Measurements from ENCODE around the gene APOD. TPM values are rescaled to one million over a fixed set of nuclear protein-coding genes. Genes with fewer than 3 reads are reported as not detected.

APOD gene
- total RNA-seq, 4 donors from 2014 or later: 177 to 341 (median 313) TPM

GRCh38 chr3:195531683-195532082 is 52.1 kb downstream of the APOD start:
- TF ChIP-seq EP300 (IDR thresholded peaks at IDR 0.05): no peak
- TF ChIP-seq, protein P1, sequence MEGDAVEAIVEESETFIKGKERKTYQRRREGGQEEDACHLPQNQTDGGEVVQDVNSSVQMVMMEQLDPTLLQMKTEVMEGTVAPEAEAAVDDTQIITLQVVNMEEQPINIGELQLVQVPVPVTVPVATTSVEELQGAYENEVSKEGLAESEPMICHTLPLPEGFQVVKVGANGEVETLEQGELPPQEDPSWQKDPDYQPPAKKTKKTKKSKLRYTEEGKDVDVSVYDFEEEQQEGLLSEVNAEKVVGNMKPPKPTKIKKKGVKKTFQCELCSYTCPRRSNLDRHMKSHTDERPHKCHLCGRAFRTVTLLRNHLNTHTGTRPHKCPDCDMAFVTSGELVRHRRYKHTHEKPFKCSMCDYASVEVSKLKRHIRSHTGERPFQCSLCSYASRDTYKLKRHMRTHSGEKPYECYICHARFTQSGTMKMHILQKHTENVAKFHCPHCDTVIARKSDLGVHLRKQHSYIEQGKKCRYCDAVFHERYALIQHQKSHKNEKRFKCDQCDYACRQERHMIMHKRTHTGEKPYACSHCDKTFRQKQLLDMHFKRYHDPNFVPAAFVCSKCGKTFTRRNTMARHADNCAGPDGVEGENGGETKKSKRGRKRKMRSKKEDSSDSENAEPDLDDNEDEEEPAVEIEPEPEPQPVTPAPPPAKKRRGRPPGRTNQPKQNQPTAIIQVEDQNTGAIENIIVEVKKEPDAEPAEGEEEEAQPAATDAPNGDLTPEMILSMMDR (IDR thresholded peaks at IDR 0.05): no peak
- TF ChIP-seq POLR2A (IDR thresholded peaks at IDR 0.05): no peak
- TF ChIP-seq POLR2AphosphoS5 (IDR thresholded peaks at IDR 0.05): no peak
- DNase-seq (ENCODE audit: low spot score in 2 of 2): no peak
- WGBS: 98% methylated on average over 5 of the region's 5 CpGs
- Histone ChIP-seq H3K9me3 (no peaks in the 10 kb centered on the region), H3K27ac (no peak overlapping the region), H3K4me1 (peaks cover 16% of the 10 kb centered on the region), H3K27me3 (no peaks in the 10 kb centered on the region), H3K36me3 (peaks cover 15% of the 10 kb centered on the region), H3K4me3 (no peak overlapping the region)

GRCh38 chr3:195526492-195526891 is 57.2 kb downstream of the APOD start:
- DNase-seq (ENCODE audit: low spot score in 2 of 2): no peak
- no peaks in the 10 kb centered on the region for H3K9me3 ChIP-seq
- no peaks in the 10 kb centered on the region for H3K4me1 ChIP-seq
- no peaks in the 10 kb centered on the region for H3K27me3 ChIP-seq
- TF ChIP-seq, protein P1 (IDR thresholded peaks at IDR 0.05): no peak
- TF ChIP-seq POLR2AphosphoS5 (IDR thresholded peaks at IDR 0.05): no peak
- TF ChIP-seq EP300 (IDR thresholded peaks at IDR 0.05): no peak
- TF ChIP-seq POLR2A (IDR thresholded peaks at IDR 0.05): no peak
- H3K27ac ChIP-seq: no peak overlapping the region
- 97% methylated on average over 4 of the region's 4 CpGs for WGBS
- no peak overlapping the region for H3K4me3 ChIP-seq
- peaks cover 39% of the 10 kb centered on the region for H3K36me3 ChIP-seq

GRCh38 chr3:195524171-195524896 is 59.4 kb downstream of the APOD start:
- TF ChIP-seq, protein P1 (IDR thresholded peaks at IDR 0.05): no peak
- no peak for TF ChIP-seq EP300 (IDR thresholded peaks at IDR 0.05)
- no peak for TF ChIP-seq POLR2AphosphoS5 (IDR thresholded peaks at IDR 0.05)
- no peak for TF ChIP-seq POLR2A (IDR thresholded peaks at IDR 0.05)
- 84% methylated on average over 14 of the region's 14 CpGs for WGBS
- H3K4me1 ChIP-seq: no peaks in the 10 kb centered on the region
- H3K36me3 ChIP-seq: peaks cover 39% of the 10 kb centered on the region
- no peaks in the 10 kb centered on the region for H3K9me3 ChIP-seq
- DNase-seq (ENCODE audit: low spot score in 2 of 2): no peak
- H3K4me3 ChIP-seq: no peak overlapping the region
- H3K27ac ChIP-seq: no peak overlapping the region
- H3K27me3 ChIP-seq: no peaks in the 10 kb centered on the region

- no peaks in the 10 kb centered on the region for H3K4me1 ChIP-seq
- no peak overlapping the region for H3K27ac ChIP-seq
- no peak for DNase-seq (ENCODE audit: low spot score in 2 of 2)
- 64% methylated on average over 6 of the region's 6 CpGs for WGBS
- peaks cover 36% of the 10 kb centered on the region for H3K36me3 ChIP-seq
- H3K9me3 ChIP-seq: no peaks in the 10 kb centered on the region
- no peaks in the 10 kb centered on the region for H3K27me3 ChIP-seq
- no peak for TF ChIP-seq POLR2AphosphoS5 (IDR thresholded peaks at IDR 0.05)
- TF ChIP-seq POLR2A (IDR thresholded peaks at IDR 0.05): no peak
- TF ChIP-seq, protein P1 (IDR thresholded peaks at IDR 0.05): peak; percentile 54 to 81
- TF ChIP-seq EP300 (IDR thresholded peaks at IDR 0.05): no peak
- H3K4me3 ChIP-seq: no peak overlapping the region
Observed at GRCh38 chr3:195522254-195523023, 61.3 kb downstream of the APOD start.

Other genes with a start within 250 kb of the APOD start
- 10 to 100 TPM; 41.9 to 53.2 (median 48.0) TPM for gene ACAP2, start 140.9 kb downstream of the APOD start, total RNA-seq
- gene PPP1R2, start 40.6 kb downstream of the APOD start, total RNA-seq: 10 to 100 TPM; 61.7 to 96.0 (median 71.4) TPM
- gene MUC20, start 137.0 kb upstream of the APOD start, total RNA-seq: 10 to 100 TPM in 1 of 4 donors, 1 to 10 TPM in 1, under 1 TPM in 2; 0.26 to 53.4 (median 2.8) TPM
- not detected for gene MUC4, start 228.0 kb upstream of the APOD start, total RNA-seq

All from suprapubic skin (tissue), 4 donors.